H1 (cell line): ENCODE measurements around the gene CHD9. TPM values are rescaled to one million over a fixed set of nuclear protein-coding genes. Genes with fewer than 3 reads are reported as not detected.

ENCODE experiments used
- CEBPB ChIP-seq: IDR thresholded peaks from 2 replicates; pipeline ENCODE4 v1.6.1; 2012; ENCODE audit warnings: low read depth, low read length
- SIRT6 ChIP-seq: IDR thresholded peaks from one replicate; pipeline ENCODE4 v1.7.1; 2012; ENCODE audit warnings: low read length, inconsistent platforms
- polyA plus RNA-seq, 7 experiments: library from polyadenylated mRNA; depleted of rRNA in 3 of 7; stranded (reverse) in 5 of 7; unstranded in 2 of 7; fragments of >200 nt in 5 of 7; fragments of 200-250 nt in 2 of 7; gene quantifications; 1 replicate in 5 of 7; 2 replicates in 1 of 7; 4 replicates in 1 of 7; pipeline versions ENCODE4 v1.2.1 to v1.2.3, GENCODE V29; 2011 to 2013; ENCODE audit warnings: missing spikeins in 2 of 7, mixed read lengths in 2 of 7
- total RNA-seq: library from RNA; stranded (reverse); fragmentation: NEBNext Ultra II Directional; extraction: Animal tissue kit (Norgen Biotek cat#: 25700); gene quantifications from 2 replicates; pipeline ENCODE4 v1.2.1, GENCODE V29; 2021
- TF ChIP-seq, protein P1 (sequence below): fragments of 300-600 bp; sonication (generic); IDR thresholded peaks from 2 replicates; pipeline ENCODE4 v1.7.1; 2012; ENCODE audit warnings: low read length, moderate library complexity, mild to moderate bottlenecking, inconsistent platforms; ENCODE audit not compliant: insufficient replicate concordance

CHD9 gene
- total and polyA plus RNA-seq, 2 of the 8 experiments (the other 6 are each of a cell fraction or from before 2014, with no cell fraction given) = 9.9 to 32.4 TPM

DNA sequence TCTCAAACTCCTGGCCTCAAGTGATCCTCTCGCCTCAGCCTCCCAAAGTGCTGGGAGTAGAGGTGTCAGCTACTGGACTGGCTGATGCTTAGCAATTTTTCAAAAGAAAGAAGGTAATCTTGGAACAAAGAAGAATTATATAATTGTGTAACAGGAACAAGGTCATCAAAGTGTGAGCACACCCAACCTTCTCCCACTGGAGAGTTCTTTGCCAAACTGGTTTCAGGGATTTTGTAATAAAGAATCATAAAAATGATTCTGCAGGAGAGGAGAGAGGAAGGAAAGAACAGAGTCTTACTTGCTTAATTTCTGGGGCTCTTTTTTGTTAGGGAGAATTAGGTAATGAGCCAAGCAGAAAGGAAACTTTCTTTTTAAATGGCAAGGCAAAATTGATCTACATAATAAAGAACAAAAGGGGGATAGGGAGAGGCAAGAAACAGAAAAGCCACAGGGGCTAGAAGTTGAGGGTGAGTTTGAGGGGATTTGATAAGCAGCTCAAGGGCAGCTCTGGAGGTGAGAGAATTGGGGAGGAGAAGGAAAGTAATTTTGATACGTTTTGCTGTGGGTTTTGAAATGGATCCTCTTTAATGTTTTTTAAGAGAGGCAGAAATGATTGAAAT is 23.4 kb upstream of the CHD9 start (continued):
- TF ChIP-seq, protein P1, sequence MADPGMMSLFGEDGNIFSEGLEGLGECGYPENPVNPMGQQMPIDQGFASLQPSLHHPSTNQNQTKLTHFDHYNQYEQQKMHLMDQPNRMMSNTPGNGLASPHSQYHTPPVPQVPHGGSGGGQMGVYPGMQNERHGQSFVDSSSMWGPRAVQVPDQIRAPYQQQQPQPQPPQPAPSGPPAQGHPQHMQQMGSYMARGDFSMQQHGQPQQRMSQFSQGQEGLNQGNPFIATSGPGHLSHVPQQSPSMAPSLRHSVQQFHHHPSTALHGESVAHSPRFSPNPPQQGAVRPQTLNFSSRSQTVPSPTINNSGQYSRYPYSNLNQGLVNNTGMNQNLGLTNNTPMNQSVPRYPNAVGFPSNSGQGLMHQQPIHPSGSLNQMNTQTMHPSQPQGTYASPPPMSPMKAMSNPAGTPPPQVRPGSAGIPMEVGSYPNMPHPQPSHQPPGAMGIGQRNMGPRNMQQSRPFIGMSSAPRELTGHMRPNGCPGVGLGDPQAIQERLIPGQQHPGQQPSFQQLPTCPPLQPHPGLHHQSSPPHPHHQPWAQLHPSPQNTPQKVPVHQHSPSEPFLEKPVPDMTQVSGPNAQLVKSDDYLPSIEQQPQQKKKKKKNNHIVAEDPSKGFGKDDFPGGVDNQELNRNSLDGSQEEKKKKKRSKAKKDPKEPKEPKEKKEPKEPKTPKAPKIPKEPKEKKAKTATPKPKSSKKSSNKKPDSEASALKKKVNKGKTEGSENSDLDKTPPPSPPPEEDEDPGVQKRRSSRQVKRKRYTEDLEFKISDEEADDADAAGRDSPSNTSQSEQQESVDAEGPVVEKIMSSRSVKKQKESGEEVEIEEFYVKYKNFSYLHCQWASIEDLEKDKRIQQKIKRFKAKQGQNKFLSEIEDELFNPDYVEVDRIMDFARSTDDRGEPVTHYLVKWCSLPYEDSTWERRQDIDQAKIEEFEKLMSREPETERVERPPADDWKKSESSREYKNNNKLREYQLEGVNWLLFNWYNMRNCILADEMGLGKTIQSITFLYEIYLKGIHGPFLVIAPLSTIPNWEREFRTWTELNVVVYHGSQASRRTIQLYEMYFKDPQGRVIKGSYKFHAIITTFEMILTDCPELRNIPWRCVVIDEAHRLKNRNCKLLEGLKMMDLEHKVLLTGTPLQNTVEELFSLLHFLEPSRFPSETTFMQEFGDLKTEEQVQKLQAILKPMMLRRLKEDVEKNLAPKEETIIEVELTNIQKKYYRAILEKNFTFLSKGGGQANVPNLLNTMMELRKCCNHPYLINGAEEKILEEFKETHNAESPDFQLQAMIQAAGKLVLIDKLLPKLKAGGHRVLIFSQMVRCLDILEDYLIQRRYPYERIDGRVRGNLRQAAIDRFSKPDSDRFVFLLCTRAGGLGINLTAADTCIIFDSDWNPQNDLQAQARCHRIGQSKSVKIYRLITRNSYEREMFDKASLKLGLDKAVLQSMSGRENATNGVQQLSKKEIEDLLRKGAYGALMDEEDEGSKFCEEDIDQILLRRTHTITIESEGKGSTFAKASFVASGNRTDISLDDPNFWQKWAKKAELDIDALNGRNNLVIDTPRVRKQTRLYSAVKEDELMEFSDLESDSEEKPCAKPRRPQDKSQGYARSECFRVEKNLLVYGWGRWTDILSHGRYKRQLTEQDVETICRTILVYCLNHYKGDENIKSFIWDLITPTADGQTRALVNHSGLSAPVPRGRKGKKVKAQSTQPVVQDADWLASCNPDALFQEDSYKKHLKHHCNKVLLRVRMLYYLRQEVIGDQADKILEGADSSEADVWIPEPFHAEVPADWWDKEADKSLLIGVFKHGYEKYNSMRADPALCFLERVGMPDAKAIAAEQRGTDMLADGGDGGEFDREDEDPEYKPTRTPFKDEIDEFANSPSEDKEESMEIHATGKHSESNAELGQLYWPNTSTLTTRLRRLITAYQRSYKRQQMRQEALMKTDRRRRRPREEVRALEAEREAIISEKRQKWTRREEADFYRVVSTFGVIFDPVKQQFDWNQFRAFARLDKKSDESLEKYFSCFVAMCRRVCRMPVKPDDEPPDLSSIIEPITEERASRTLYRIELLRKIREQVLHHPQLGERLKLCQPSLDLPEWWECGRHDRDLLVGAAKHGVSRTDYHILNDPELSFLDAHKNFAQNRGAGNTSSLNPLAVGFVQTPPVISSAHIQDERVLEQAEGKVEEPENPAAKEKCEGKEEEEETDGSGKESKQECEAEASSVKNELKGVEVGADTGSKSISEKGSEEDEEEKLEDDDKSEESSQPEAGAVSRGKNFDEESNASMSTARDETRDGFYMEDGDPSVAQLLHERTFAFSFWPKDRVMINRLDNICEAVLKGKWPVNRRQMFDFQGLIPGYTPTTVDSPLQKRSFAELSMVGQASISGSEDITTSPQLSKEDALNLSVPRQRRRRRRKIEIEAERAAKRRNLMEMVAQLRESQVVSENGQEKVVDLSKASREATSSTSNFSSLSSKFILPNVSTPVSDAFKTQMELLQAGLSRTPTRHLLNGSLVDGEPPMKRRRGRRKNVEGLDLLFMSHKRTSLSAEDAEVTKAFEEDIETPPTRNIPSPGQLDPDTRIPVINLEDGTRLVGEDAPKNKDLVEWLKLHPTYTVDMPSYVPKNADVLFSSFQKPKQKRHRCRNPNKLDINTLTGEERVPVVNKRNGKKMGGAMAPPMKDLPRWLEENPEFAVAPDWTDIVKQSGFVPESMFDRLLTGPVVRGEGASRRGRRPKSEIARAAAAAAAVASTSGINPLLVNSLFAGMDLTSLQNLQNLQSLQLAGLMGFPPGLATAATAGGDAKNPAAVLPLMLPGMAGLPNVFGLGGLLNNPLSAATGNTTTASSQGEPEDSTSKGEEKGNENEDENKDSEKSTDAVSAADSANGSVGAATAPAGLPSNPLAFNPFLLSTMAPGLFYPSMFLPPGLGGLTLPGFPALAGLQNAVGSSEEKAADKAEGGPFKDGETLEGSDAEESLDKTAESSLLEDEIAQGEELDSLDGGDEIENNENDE = peak; percentile 78
- TF ChIP-seq SIRT6 (no peak), CEBPB (0 out of 2 replicates have a peak, but pooled peaks have one; percentile 12)
